ENCODE results near the gene RNF111.
"Not testable (repeated sequence)": the region's sequence is repeated elsewhere in the genome, so short reads cannot be mapped to it uniquely, and the experiment has no call there.

RNF111 gene

GRCh38 chr15:58987491-58988005 lies at the start of gene RNF111:
Gene RNF111, plus strand, starts transcription at chr15:58987663. Its CDS starts 43,160 bp downstream, at chr15:59030823.
- peak; percentile 79 to 88 for DNase-seq

GRCh38 chr15:58947179-58947578 lies 40.3 kb upstream of the RNF111 start:
- no peak for DNase-seq

- no peak for DNase-seq
Measured at GRCh38 chr15:58951388-58952007, 36.0 kb upstream of the RNF111 start.

- DNase-seq: no peak
Measured at GRCh38 chr15:58952751-58953150, 34.7 kb upstream of the RNF111 start.

GRCh38 chr15:58957101-58957973 lies 30.1 kb upstream of the RNF111 start:
- DNase-seq: peak; percentile 6 to 29

GRCh38 chr15:58958811-58959210 lies 28.7 kb upstream of the RNF111 start:
- DNase-seq: no peak

GRCh38 chr15:58962136-58962535 lies 25.3 kb upstream of the RNF111 start:
- DNase-seq: no peak

GRCh38 chr15:58962662-58963565 lies 24.5 kb upstream of the RNF111 start:
- no peak for DNase-seq

- DNase-seq: no peak
Measured at GRCh38 chr15:58966698-58967097, 20.8 kb upstream of the RNF111 start.

- no peak for DNase-seq
Measured at GRCh38 chr15:58967479-58967878, 20.0 kb upstream of the RNF111 start.

GRCh38 chr15:58977887-58978286 lies 9.6 kb upstream of the RNF111 start:
- no peak for DNase-seq

- peak in 1 of 2 experiments; percentile 7 for DNase-seq
Measured at GRCh38 chr15:58980351-58980939, 7.0 kb upstream of the RNF111 start.

- DNase-seq: no peak
Measured at GRCh38 chr15:58981808-58982475, 5.5 kb upstream of the RNF111 start.

GRCh38 chr15:58983261-58983660 lies 4.2 kb upstream of the RNF111 start:
- DNase-seq: no peak

- no peak for DNase-seq
Measured at GRCh38 chr15:58985443-58985842, 2.0 kb upstream of the RNF111 start.

- no peak for DNase-seq
Measured at GRCh38 chr15:58987036-58987435, 427 bp upstream of the RNF111 start.

- DNase-seq: peak in 1 of 2 experiments; percentile 43
Measured at GRCh38 chr15:58988006-58988785, 733 bp downstream of the RNF111 start.

GRCh38 chr15:58992181-58992580 lies 4.7 kb downstream of the RNF111 start:
- no peak for DNase-seq

GRCh38 chr15:58994906-58995453 lies 7.5 kb downstream of the RNF111 start:
- DNase-seq: no peak

- no peak for DNase-seq
Measured at GRCh38 chr15:58999694-59000093, 12.2 kb downstream of the RNF111 start.

- DNase-seq: not testable (repeated sequence)
Measured at GRCh38 chr15:59000251-59000650, 12.8 kb downstream of the RNF111 start.
